ENCODE data around the gene SMARCE1.

SMARCE1 gene

DNA sequence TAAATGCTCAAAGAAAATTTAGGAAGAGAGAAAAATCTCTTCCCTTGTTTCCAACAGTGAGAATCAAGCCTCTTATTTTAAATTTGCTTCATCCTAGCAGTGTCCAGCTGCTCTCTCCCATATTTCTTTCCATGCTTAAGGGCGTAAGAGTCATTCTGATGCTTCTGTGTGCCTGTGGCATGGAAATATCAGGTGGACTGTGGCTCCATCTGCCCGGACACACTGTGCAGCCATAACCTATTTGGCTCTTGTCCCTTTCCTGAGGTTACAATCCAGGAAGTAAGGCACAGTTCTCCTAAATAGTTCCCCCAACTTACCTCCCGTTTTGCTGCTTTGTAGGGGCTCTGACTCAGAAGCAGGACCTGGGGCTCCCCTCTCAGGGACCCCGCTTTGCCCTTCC is 23.7 kb upstream of the SMARCE1 start:
- H3K27me3 ChIP-seq (ENCODE audit: control insufficient read depth, low read length) = peaks cover 38% of the 10 kb centered on the region
- no peaks in the 10 kb centered on the region for H3K36me3 ChIP-seq (ENCODE audit: control insufficient read depth, low read length)

GRCh38 chr17:40666331-40666730 is 18.7 kb upstream of the SMARCE1 start:
- TF ChIP-seq, protein P1, sequence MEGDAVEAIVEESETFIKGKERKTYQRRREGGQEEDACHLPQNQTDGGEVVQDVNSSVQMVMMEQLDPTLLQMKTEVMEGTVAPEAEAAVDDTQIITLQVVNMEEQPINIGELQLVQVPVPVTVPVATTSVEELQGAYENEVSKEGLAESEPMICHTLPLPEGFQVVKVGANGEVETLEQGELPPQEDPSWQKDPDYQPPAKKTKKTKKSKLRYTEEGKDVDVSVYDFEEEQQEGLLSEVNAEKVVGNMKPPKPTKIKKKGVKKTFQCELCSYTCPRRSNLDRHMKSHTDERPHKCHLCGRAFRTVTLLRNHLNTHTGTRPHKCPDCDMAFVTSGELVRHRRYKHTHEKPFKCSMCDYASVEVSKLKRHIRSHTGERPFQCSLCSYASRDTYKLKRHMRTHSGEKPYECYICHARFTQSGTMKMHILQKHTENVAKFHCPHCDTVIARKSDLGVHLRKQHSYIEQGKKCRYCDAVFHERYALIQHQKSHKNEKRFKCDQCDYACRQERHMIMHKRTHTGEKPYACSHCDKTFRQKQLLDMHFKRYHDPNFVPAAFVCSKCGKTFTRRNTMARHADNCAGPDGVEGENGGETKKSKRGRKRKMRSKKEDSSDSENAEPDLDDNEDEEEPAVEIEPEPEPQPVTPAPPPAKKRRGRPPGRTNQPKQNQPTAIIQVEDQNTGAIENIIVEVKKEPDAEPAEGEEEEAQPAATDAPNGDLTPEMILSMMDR (IDR thresholded peaks at IDR 0.05; ENCODE audit: low read depth, low read length, poor library complexity, severe bottlenecking) = no peak
- TF ChIP-seq EZH2phosphoT487 (IDR thresholded peaks at IDR 0.05; ENCODE audit: borderline replicate concordance, low read length) = no peak
- no peaks in the 10 kb centered on the region for H3K36me3 ChIP-seq (ENCODE audit: control insufficient read depth, low read length)
- no peak overlapping the region for H3K27ac ChIP-seq (ENCODE audit: low read depth, low read length)
- H3K9me3 ChIP-seq (ENCODE audit: control insufficient read depth, insufficient read depth, low read length) = no peaks in the 10 kb centered on the region
- peaks cover 50% of the 10 kb centered on the region for H3K27me3 ChIP-seq (ENCODE audit: control insufficient read depth, low read length)
- no peaks in the 10 kb centered on the region for H3K4me1 ChIP-seq (ENCODE audit: control insufficient read depth, low read length)
- H3K79me2 ChIP-seq (ENCODE audit: control insufficient read depth, low read length) = no peaks in the 10 kb centered on the region
- H4K20me1 ChIP-seq (ENCODE audit: control insufficient read depth, insufficient read depth, low read depth, low read length) = no peaks in the 10 kb centered on the region
- H3K4me2 ChIP-seq (ENCODE audit: low read length) = no peak overlapping the region
- H3K9me2 ChIP-seq (replicated peaks; ENCODE audit: control insufficient read depth, low read length) = no peaks in the 10 kb centered on the region
- H3F3A ChIP-seq (ENCODE audit: control insufficient read depth, insufficient read depth) = no peaks in the 10 kb centered on the region
- no peak overlapping the region for H3K4me3 ChIP-seq (ENCODE audit: low read length)

More for the DNA sequence above, 23.7 kb upstream of the SMARCE1 start:
- no peaks in the 10 kb centered on the region for H3K79me2 ChIP-seq (ENCODE audit: control insufficient read depth, low read length)
- H3K4me2 ChIP-seq (ENCODE audit: low read length) = no peak overlapping the region
- TF ChIP-seq, protein P1 (IDR thresholded peaks at IDR 0.05; ENCODE audit: low read depth, low read length, poor library complexity, severe bottlenecking) = no peak
- no peak for TF ChIP-seq EZH2phosphoT487 (IDR thresholded peaks at IDR 0.05; ENCODE audit: borderline replicate concordance, low read length)
- no peaks in the 10 kb centered on the region for H3K4me1 ChIP-seq (ENCODE audit: control insufficient read depth, low read length)
- H3F3A ChIP-seq (ENCODE audit: control insufficient read depth, insufficient read depth) = no peaks in the 10 kb centered on the region
- no peak overlapping the region for H3K4me3 ChIP-seq (ENCODE audit: low read length)
- no peaks in the 10 kb centered on the region for H3K9me2 ChIP-seq (replicated peaks; ENCODE audit: control insufficient read depth, low read length)
- no peaks in the 10 kb centered on the region for H3K9me3 ChIP-seq (ENCODE audit: control insufficient read depth, insufficient read depth, low read length)
- no peak overlapping the region for H3K27ac ChIP-seq (ENCODE audit: low read depth, low read length)
- no peaks in the 10 kb centered on the region for H4K20me1 ChIP-seq (ENCODE audit: control insufficient read depth, insufficient read depth, low read depth, low read length)

DNA sequence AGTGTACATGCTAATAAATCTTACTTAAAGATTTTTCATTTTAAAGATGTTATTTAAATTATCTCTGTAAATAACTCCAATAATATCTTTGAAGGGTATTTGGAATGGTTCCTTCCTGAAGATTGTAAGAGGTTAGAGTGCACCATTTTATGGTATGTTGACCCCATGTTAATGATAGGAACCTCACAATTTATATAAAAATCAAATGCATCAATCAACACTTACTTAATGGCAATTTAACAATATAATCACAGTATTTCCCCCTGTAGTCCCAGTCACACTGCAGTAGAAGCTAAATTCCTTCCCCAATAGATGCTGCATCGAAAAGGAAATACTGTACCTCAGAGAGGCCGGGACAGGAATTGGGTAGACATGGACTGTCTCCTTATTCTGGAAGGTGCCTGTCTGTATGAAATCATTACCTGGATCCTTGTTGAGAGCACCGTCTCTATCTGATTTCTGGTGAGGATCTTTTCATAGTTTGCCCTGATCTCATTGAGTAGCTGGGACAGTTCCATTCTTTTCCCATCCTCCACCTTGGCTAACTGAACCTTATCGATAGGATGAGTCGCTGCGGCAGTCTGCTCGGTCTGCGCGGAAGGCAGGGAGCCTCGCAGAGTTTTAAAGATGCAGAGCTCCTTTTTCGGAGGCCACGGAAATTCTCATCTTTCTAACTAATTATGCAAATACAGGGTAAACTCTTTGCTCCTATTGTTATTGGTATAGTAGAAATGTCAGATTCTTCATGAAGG is 17.1 kb upstream of the SMARCE1 start, which contains the start of gene KRT222:
Gene KRT222, minus strand, starts transcription at position 596 of the 752 bp plus-strand sequence. Its CDS starts 78 bp downstream, at position 518.
- H3K27me3 ChIP-seq (ENCODE audit: control insufficient read depth, low read length) = peaks cover 45% of the 10 kb centered on the region
- no peak within 1 kb of the TSS for H3K27ac ChIP-seq (ENCODE audit: low read depth, low read length)
- H3K4me3 ChIP-seq (ENCODE audit: low read length) = no peak within 1 kb of the TSS
- H3K4me1 ChIP-seq (ENCODE audit: control insufficient read depth, low read length) = no peaks in the 10 kb centered on the region
- H3K79me2 ChIP-seq (ENCODE audit: control insufficient read depth, low read length) = no peaks in the 10 kb centered on the region
- TF ChIP-seq, protein P1 (IDR thresholded peaks at IDR 0.05; ENCODE audit: low read depth, low read length, poor library complexity, severe bottlenecking) = no peak
- TF ChIP-seq EZH2phosphoT487 (IDR thresholded peaks at IDR 0.05; ENCODE audit: borderline replicate concordance, low read length) = no peak
- H3K4me2 ChIP-seq (ENCODE audit: low read length) = no peak within 1 kb of the TSS
- H4K20me1 ChIP-seq (ENCODE audit: control insufficient read depth, insufficient read depth, low read depth, low read length) = no peaks in the 10 kb centered on the region
- no peaks in the 10 kb centered on the region for H3K9me2 ChIP-seq (replicated peaks; ENCODE audit: control insufficient read depth, low read length)
- no peaks in the 10 kb centered on the region for H3K36me3 ChIP-seq (ENCODE audit: control insufficient read depth, low read length)
- H3K9me3 ChIP-seq (ENCODE audit: control insufficient read depth, insufficient read depth, low read length) = no peaks in the 10 kb centered on the region
- no peaks in the 10 kb centered on the region for H3F3A ChIP-seq (ENCODE audit: control insufficient read depth, insufficient read depth)

Measured in DOHH2 (cell line).